RWPE2 (cell line): ENCODE measurements around the gene RFTN2.

Experiments
- ATAC-seq: fragments of 200-7000 bp; cut with Tn5 transposase; 3 replicates; pipeline ENCODE4 v1.9.1; 2021; ENCODE audit warnings: low read depth
- DNase-seq: peaks from one replicate; pipeline ENCODE4 v3.0.0-alpha.2; 2020; ENCODE audit warnings: low spot score
- H3K27ac ChIP-seq: fragments of 450-650 bp; 2 replicates; pipeline ENCODE4 v1.5.1; 2017; ENCODE audit warnings: mild to moderate bottlenecking; ENCODE audit not compliant: poor library complexity, severe bottlenecking
- H3K27me3 ChIP-seq: fragments of 250-450 bp; sonication (Bioruptor Pico); 2 replicates; pipeline ENCODE4 v1.5.1; 2021; ENCODE audit warnings: mild to moderate bottlenecking, moderate library complexity; ENCODE audit not compliant: insufficient read depth, poor library complexity, severe bottlenecking
- H3K36me3 ChIP-seq: fragments of 250-450 bp; sonication (Bioruptor Pico); 2 replicates; pipeline ENCODE4 v1.5.1; 2020; ENCODE audit warnings: low read depth, mild to moderate bottlenecking, moderate library complexity
- H3K4me1 ChIP-seq: fragments of 250-450 bp; sonication (Bioruptor Pico); 2 replicates; pipeline ENCODE4 v1.5.1; 2021; ENCODE audit warnings: mild to moderate bottlenecking, moderate library complexity; ENCODE audit not compliant: insufficient read depth, poor library complexity, severe bottlenecking
- H3K4me3 ChIP-seq: fragments of 250-450 bp; sonication (Bioruptor Pico); 2 replicates; pipeline ENCODE4 v1.5.1; 2021; ENCODE audit warnings: mild to moderate bottlenecking, moderate library complexity; ENCODE audit not compliant: severe bottlenecking
- H3K9me3 ChIP-seq: fragments of 250-450 bp; sonication (Bioruptor Pico); 2 replicates; pipeline ENCODE4 v1.5.1; 2021; ENCODE audit warnings: mild to moderate bottlenecking, moderate library complexity; ENCODE audit not compliant: severe bottlenecking
- CTCF ChIP-seq: fragments of 450-650 bp; IDR thresholded peaks from one replicate; pipeline ENCODE4 v1.5.1; 2017; ENCODE audit warnings: mild to moderate bottlenecking, moderate library complexity; ENCODE audit not compliant: poor library complexity, severe bottlenecking

Gene RFTN2

GRCh38 chr2:197604117-197604860, 71.1 kb downstream of the RFTN2 start:
- DNase-seq (no peak), ATAC-seq (no peak)
- Histone ChIP-seq H3K27ac (no peak overlapping the region), H3K4me1 (peaks cover under 1% of the 10 kb centered on the region), H3K36me3 (no peaks in the 10 kb centered on the region), H3K27me3 (no peaks in the 10 kb centered on the region), H3K9me3 (no peaks in the 10 kb centered on the region), H3K4me3 (no peak overlapping the region)
- TF ChIP-seq CTCF, result no peak

GRCh38 chr2:197601726-197602125, 73.7 kb downstream of the RFTN2 start:
- no peak for DNase-seq
- no peaks in the 10 kb centered on the region for H3K27me3 ChIP-seq
- H3K9me3 ChIP-seq, result no peaks in the 10 kb centered on the region
- no peak for ATAC-seq
- peaks cover 3% of the 10 kb centered on the region for H3K4me1 ChIP-seq
- no peak overlapping the region for H3K27ac ChIP-seq
- TF ChIP-seq CTCF, result no peak
- no peak overlapping the region for H3K4me3 ChIP-seq
- H3K36me3 ChIP-seq, result no peaks in the 10 kb centered on the region

- H3K27ac ChIP-seq, result no peak overlapping the region
- no peaks in the 10 kb centered on the region for H3K27me3 ChIP-seq
- H3K36me3 ChIP-seq, result no peaks in the 10 kb centered on the region
- ATAC-seq (no peak), DNase-seq (no peak)
- peaks cover 3% of the 10 kb centered on the region for H3K4me1 ChIP-seq
- no peaks in the 10 kb centered on the region for H3K9me3 ChIP-seq
- TF ChIP-seq CTCF, result no peak
- no peak overlapping the region for H3K4me3 ChIP-seq
Observed at GRCh38 chr2:197600306-197600705, 75.1 kb downstream of the RFTN2 start.

GRCh38 chr2:197599285-197599965, 76.0 kb downstream of the RFTN2 start:
- TF ChIP-seq CTCF, result peak; percentile 30
- Histone ChIP-seq H3K27ac (no peak overlapping the region), H3K9me3 (no peaks in the 10 kb centered on the region), H3K4me3 (no peak overlapping the region), H3K36me3 (no peaks in the 10 kb centered on the region), H3K27me3 (no peaks in the 10 kb centered on the region), H3K4me1 (peaks cover 3% of the 10 kb centered on the region)
- ATAC-seq (peak; percentile 84), DNase-seq (no peak)

GRCh38 chr2:197598450-197598849, 76.9 kb downstream of the RFTN2 start:
- no peak for TF ChIP-seq CTCF
- Histone ChIP-seq H3K4me1 (peaks cover 3% of the 10 kb centered on the region), H3K36me3 (no peaks in the 10 kb centered on the region), H3K4me3 (no peak overlapping the region), H3K27me3 (no peaks in the 10 kb centered on the region), H3K9me3 (no peaks in the 10 kb centered on the region), H3K27ac (no peak overlapping the region)
- DNase-seq, result no peak
- no peak for ATAC-seq
